Kidney (tissue), 14 donors: ENCODE measurements around the gene GCAT. TPM values are rescaled to one million over a fixed set of nuclear protein-coding genes. Genes with fewer than 3 reads are reported as not detected.
A peak's percentile ranks its signal among the peaks of the same experiment; 100 is the strongest.

ENCODE experiments used
- DNase-seq, 5 donors: peaks; one replicate each; pipeline ENCODE4 v3.0.0-alpha.2; 2013 to 2020
- FAIRE-seq: peaks from 2 replicates; lab custom pipeline; 2012; peaks lifted over from hg19 to GRCh38; lab: Jason Lieb, UNC
- H3K27ac ChIP-seq, 2 donors: one replicate each; pipeline ENCODE4 v1.7.0; 2013; ENCODE audit warnings: low read depth in 2 of 2, low read length in 2 of 2, inconsistent platforms in 1 of 2
- H3K27me3 ChIP-seq: one replicate; pipeline ENCODE4 v1.7.1; 2013; ENCODE audit warnings: low read length, inconsistent platforms; ENCODE audit not compliant: control insufficient read depth, insufficient read depth
- H3K36me3 ChIP-seq, 3 donors: one replicate each; pipeline versions ENCODE4 v1.7.0 to v1.7.1; 2013; ENCODE audit warnings: low read length in 3 of 3, control low read depth in 1 of 3, inconsistent platforms in 1 of 3; ENCODE audit not compliant: insufficient read depth in 3 of 3, control insufficient read depth in 2 of 3
- H3K4me1 ChIP-seq, 3 donors: one replicate each; pipeline versions ENCODE4 v1.7.0 to v1.7.1; 2013; ENCODE audit warnings: low read length in 3 of 3, inconsistent platforms in 1 of 3, low read depth in 1 of 3; ENCODE audit not compliant: control insufficient read depth in 2 of 3, insufficient read depth in 2 of 3
- H3K4me3 ChIP-seq, 3 donors: one replicate each; pipeline versions ENCODE4 v1.7.0 to v1.8.1; 2013; ENCODE audit warnings: low read length in 3 of 3, control low read depth in 1 of 3, inconsistent platforms in 1 of 3
- H3K9ac ChIP-seq, 3 donors: one replicate each; pipeline versions ENCODE4 v1.7.0 to v1.7.1; 2013; ENCODE audit warnings: low read length in 3 of 3, control low read depth in 1 of 3, inconsistent platforms in 1 of 3
- H3K9me3 ChIP-seq, 3 donors: one replicate each; pipeline versions ENCODE4 v1.7.0 to v1.7.1; 2013; ENCODE audit warnings: low read length in 3 of 3, control low read depth in 1 of 3, inconsistent platforms in 1 of 3; ENCODE audit not compliant: control insufficient read depth in 2 of 3, insufficient read depth in 1 of 3
- CTCF ChIP-seq: IDR thresholded peaks from 3 replicates; pipeline ENCODE4 v1.5.1; 2012; ENCODE audit warnings: mild to moderate bottlenecking, moderate library complexity, borderline replicate concordance; ENCODE audit not compliant: insufficient read depth; ENCODE audit errors: extremely low read depth
- intact Hi-C: fragments of 100-400 bp; cut with DNase I; formaldehyde crosslinking; loops from one replicate; pipeline ENCODE4 v1.11.1; 2022
- polyA plus RNA-seq: library from polyadenylated mRNA; stranded (reverse); fragments of 350-450 nt; fragmentation: Illumina TruSeq; extraction: RNeasy Lipid Tissue Mini Kit (QIAGEN cat#74804); gene quantifications from one replicate; pipeline ENCODE4 v1.2.3, GENCODE V29; 2014; ENCODE audit warnings: low read depth, low replicate concordance; ENCODE audit not compliant: insufficient read depth
- total RNA-seq: library from RNA; stranded (reverse); fragmentation: NEBNext Ultra II Directional; extraction: Animal tissue kit (Norgen Biotek cat#: 25700); gene quantifications from one replicate; pipeline ENCODE4 v1.2.1, GENCODE V29; 2021
- donor health status: control.
- donor health status: control.
- donor health status: control.
- donor health status: control.
- donor health status: control.
- donor health status: DM: yes; HTN: yes; CAD: no.
- donor health status: Normal renal cell carcinoma (clear cell type).

The GCAT gene
- total and polyA plus RNA-seq, 2 donors from 2014 or later, result 8.9 to 35.9 TPM

- H3K4me1 ChIP-seq, result no peaks in the 10 kb centered on the region
- peaks cover 0 to 4% (median 2%) of the 10 kb centered on the region in 3 donors for H3K36me3 ChIP-seq
- intact Hi-C loops, result no loop called here
- no peaks in the 10 kb centered on the region for H3K9me3 ChIP-seq
- DNase-seq, result peak in 4 of 5 donors; percentile 35 to 61 (median 47)
- TF ChIP-seq CTCF, result no peak
- H3K9ac ChIP-seq, result no peak overlapping the region
- H3K27ac ChIP-seq, result no peak overlapping the region
- FAIRE-seq, result no peak
- no peak overlapping the region for H3K4me3 ChIP-seq
- H3K27me3 ChIP-seq, result peaks cover 15% of the 10 kb centered on the region
Measured at GRCh38 chr22:37824674-37825641, 17.2 kb downstream of the GCAT start.

- DNase-seq (no peak), FAIRE-seq (no peak)
- Histone ChIP-seq H3K9me3 (no peaks in the 10 kb centered on the region), H3K27me3 (peaks cover 8% of the 10 kb centered on the region), H3K9ac (no peak overlapping the region), H3K36me3 (peaks cover 0 to 16% (median 13%) of the 10 kb centered on the region in 3 donors), H3K4me1 (no peaks in the 10 kb centered on the region), H3K4me3 (no peak overlapping the region), H3K27ac (no peak overlapping the region)
- intact Hi-C loops, result no loop called here
- TF ChIP-seq CTCF, result no peak
Measured at GRCh38 chr22:37827056-37827455, 19.3 kb downstream of the GCAT start.

GRCh38 chr22:37830093-37830842 lies 22.5 kb downstream of the GCAT start:
- FAIRE-seq, result no peak
- no peak overlapping the region for H3K27ac ChIP-seq
- peaks cover 7 to 39% (median 34%) of the 10 kb centered on the region in 3 donors for H3K36me3 ChIP-seq
- no peaks in the 10 kb centered on the region for H3K9me3 ChIP-seq
- no peaks in the 10 kb centered on the region for H3K27me3 ChIP-seq
- TF ChIP-seq CTCF, result no peak
- no peak overlapping the region for H3K4me3 ChIP-seq
- H3K4me1 ChIP-seq, result no peaks in the 10 kb centered on the region
- DNase-seq, result no peak
- H3K9ac ChIP-seq, result no peak overlapping the region
- intact Hi-C loops, result no loop called here
